Measurements from ENCODE around the gene LUZP2. TPM values are rescaled to one million over a fixed set of nuclear protein-coding genes. Genes with fewer than 3 reads are reported as not detected.
"Not testable (repeated sequence)": the region's sequence is repeated elsewhere in the genome, so short reads cannot be mapped to it uniquely, and the experiment has no call there.

The LUZP2 gene
- total RNA-seq, 4 donors from 2014 or later: 0.16 to 0.17 TPM; not detected in 2

DNA sequence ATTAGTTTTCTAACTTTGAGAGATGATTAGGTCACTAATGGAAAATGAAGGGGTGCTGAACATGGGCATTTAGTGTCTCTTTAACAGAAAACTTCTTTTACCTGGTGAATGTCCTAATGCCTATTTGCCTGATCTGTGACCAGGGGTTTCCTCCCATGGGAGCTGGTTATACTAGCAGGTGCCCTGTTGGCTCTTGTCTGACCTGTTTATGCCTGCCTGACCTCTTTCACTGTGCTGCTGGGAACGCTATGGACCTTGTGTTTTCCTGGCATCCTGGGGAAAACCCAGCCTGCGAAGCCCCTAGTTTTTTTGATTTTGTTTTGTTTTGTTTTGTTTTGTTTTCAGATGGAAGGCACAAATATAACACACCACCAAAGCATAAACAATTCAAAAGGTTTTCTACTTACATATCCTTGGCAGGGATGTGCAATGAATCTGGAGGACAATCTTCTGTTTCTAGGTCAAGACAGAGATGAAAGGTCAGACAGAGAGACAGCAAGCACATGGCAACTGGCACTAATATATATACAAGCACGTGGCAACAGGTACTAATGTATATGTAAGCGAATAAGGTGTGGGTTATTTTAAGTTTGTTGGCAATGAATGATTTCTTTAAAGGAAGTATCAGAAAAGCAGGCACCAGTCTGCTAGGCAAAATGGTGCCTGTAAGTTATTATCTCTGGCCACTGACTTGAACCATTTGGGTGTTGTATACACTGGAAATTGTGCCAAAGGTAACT is 390.2 kb downstream of the LUZP2 start:
- Histone ChIP-seq H3K27ac (no peak overlapping the region), H3K4me3 (no peak overlapping the region), H3K4me1 (no peaks in the 10 kb centered on the region), H3K36me3 (no peaks in the 10 kb centered on the region), H3K27me3 (no peaks in the 10 kb centered on the region), H3K9me3 (no peaks in the 10 kb centered on the region)
- no peak for ATAC-seq
- no peak for TF ChIP-seq POLR2A (IDR thresholded peaks at IDR 0.05)
- TF ChIP-seq POLR2AphosphoS5 (IDR thresholded peaks at IDR 0.05): no peak
- TF ChIP-seq, protein P1, sequence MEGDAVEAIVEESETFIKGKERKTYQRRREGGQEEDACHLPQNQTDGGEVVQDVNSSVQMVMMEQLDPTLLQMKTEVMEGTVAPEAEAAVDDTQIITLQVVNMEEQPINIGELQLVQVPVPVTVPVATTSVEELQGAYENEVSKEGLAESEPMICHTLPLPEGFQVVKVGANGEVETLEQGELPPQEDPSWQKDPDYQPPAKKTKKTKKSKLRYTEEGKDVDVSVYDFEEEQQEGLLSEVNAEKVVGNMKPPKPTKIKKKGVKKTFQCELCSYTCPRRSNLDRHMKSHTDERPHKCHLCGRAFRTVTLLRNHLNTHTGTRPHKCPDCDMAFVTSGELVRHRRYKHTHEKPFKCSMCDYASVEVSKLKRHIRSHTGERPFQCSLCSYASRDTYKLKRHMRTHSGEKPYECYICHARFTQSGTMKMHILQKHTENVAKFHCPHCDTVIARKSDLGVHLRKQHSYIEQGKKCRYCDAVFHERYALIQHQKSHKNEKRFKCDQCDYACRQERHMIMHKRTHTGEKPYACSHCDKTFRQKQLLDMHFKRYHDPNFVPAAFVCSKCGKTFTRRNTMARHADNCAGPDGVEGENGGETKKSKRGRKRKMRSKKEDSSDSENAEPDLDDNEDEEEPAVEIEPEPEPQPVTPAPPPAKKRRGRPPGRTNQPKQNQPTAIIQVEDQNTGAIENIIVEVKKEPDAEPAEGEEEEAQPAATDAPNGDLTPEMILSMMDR (IDR thresholded peaks at IDR 0.05): no peak
- no peak for TF ChIP-seq EP300 (IDR thresholded peaks at IDR 0.05)
- 64 to 82% methylated on average over 3 to 4 of the region's 4 CpGs for WGBS, 2 donors (ENCODE audit: low coverage in 1 of 2)

DNA sequence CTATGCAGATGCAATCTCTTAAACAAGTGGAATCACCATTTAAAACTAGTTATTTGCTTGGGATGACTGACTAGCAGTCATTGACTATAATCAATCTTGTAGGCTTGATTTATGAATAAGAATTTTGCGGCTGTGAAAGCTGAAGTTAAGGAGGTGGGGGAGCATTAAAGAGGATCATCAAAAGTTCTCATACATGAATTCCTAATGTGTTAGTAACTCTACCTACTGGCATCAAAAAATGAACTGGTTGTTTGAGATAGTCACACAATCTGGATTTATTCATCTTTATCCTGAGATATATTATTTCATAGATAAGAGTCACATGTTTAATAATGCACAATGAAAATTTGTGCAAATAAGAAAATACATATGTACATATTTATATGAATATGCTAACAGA is 393.6 kb downstream of the LUZP2 start:
- Histone ChIP-seq H3K27me3 (no peaks in the 10 kb centered on the region), H3K4me1 (no peaks in the 10 kb centered on the region), H3K36me3 (no peaks in the 10 kb centered on the region), H3K4me3 (no peak overlapping the region), H3K9me3 (no peaks in the 10 kb centered on the region), H3K27ac (no peak overlapping the region)
- ATAC-seq: no peak
- 92 to 100% methylated on average over 1 of the region's 1 CpG for WGBS, 2 donors (ENCODE audit: low coverage in 1 of 2)
- TF ChIP-seq POLR2A (IDR thresholded peaks at IDR 0.05) (no peak), EP300 (IDR thresholded peaks at IDR 0.05) (no peak), POLR2AphosphoS5 (IDR thresholded peaks at IDR 0.05) (no peak)
- TF ChIP-seq, protein P1 (IDR thresholded peaks at IDR 0.05): no peak

DNA sequence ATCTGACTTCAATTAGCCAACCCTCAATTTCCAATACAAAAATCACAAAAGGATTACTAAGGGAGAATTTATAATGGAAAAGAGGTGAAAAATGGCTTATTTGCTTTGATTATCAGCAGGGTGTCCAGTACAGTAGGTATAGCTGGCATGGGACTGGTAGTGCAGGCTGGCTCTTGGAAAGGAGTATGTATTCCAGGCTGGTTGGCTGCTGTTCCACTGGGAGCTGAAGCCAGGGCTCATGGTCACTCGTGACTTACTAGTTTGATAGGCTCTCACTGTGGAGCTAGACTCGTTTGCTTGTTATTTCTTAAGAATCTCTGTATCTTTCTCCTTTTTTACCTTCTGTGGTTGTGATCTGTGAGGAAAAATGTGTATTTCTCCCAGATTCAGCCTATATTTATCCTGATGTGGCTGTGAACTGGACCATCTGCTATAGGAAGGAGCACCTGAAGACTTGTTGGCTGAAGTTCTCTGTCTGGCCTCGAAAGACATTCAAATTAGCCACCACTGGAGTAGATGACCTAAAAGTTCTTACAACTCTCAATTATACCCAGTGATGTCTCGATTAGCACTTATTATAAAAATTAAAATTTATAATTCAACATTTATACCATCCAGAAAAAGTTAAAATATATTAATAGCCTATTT is 395.1 kb downstream of the LUZP2 start:
- not testable (repeated sequence) for H3K4me3 ChIP-seq, H3K9me3 ChIP-seq, ATAC-seq, H3K4me1 ChIP-seq, H3K27me3 ChIP-seq, H3K27ac ChIP-seq, H3K36me3 ChIP-seq
- WGBS, 2 donors (ENCODE audit: low coverage in 1 of 2): 51 to 78% methylated on average over 3 to 4 of the region's 4 CpGs

DNA sequence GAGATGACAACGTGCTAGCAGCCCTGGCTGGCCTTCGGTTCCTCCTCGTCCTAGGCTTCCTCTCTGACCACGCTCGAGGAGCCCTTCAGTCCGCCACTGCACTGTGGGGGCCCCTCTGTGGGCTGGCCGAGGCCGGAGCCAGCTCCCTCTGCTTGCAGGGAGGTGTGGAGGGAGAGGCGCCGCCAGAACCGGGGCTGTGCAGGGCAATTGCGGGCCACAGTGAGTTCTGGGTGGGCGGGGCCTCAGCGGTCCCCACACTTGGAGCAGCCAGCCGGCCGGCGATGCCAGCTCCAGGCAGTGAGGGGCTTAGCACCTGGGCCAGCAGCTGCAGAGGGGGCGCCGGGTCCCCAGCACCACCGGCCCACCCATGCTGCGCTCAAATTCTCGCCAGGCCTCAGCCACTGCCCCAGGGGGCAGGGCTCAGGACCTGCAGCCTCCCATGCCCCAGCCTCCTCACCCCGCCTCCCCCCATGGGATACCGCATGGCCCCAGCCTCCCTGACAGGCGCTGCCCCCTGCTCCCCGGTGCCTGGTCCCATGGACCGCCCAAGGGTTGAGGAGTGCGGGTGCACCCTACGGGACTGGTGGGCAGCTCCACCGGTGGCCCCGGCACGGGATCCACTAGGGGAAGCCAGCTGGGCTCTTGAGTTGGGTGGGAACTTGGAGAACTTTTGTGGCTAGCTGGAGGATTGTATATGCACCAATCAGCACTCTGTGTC is 399.4 kb downstream of the LUZP2 start:
- no peak overlapping the region for H3K27ac ChIP-seq
- no peak for TF ChIP-seq EP300 (IDR thresholded peaks at IDR 0.05)
- no peak for TF ChIP-seq POLR2A (IDR thresholded peaks at IDR 0.05)
- TF ChIP-seq, protein P1 (IDR thresholded peaks at IDR 0.05): no peak
- TF ChIP-seq POLR2AphosphoS5 (IDR thresholded peaks at IDR 0.05): no peak
- no peaks in the 10 kb centered on the region for H3K36me3 ChIP-seq
- H3K27me3 ChIP-seq: no peaks in the 10 kb centered on the region
- no peak overlapping the region for H3K4me3 ChIP-seq
- ATAC-seq: no peak
- no peaks in the 10 kb centered on the region for H3K9me3 ChIP-seq
- 100% methylated on average over 1 of the region's 32 CpGs; no CpG with 5 or more reads in 1 of the 2 donors for WGBS, 2 donors (ENCODE audit: low coverage in 1 of 2)
- no peaks in the 10 kb centered on the region for H3K4me1 ChIP-seq

DNA sequence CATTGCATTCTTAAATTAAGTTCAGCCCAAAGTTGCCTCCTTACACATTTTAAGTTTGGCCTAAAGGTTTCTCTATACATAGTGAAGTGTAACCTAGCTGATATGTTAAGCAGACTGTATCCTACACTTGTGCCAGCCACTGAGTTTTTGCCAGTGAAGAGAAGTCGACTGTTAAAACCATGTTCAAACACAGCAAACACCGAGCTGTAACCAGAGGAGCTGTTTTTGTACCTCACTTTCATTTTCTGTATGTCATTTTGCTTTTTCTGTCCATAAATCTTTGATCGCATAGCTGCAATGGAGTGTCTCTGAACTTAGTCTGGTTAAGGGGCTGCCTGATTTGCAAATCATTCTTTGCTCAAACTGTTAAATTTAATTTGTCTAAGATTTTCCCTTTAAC is 403.7 kb downstream of the LUZP2 start:
- TF ChIP-seq, protein P1 (IDR thresholded peaks at IDR 0.05): no peak
- TF ChIP-seq POLR2A (IDR thresholded peaks at IDR 0.05) (no peak), POLR2AphosphoS5 (IDR thresholded peaks at IDR 0.05) (no peak), EP300 (IDR thresholded peaks at IDR 0.05) (no peak)
- H3K9me3 ChIP-seq: no peaks in the 10 kb centered on the region
- 28 to 52% methylated on average over 3 of the region's 3 CpGs for WGBS, 2 donors (ENCODE audit: low coverage in 1 of 2)
- H3K4me1 ChIP-seq: no peaks in the 10 kb centered on the region
- ATAC-seq: no peak
- H3K27me3 ChIP-seq: no peaks in the 10 kb centered on the region
- H3K27ac ChIP-seq: no peak overlapping the region
- no peaks in the 10 kb centered on the region for H3K36me3 ChIP-seq
- H3K4me3 ChIP-seq: no peak overlapping the region

Data from gastroesophageal sphincter (tissue), 4 donors.